GM04504 (cell line): ENCODE data around the gene TMEM235.
"Not testable (repeated sequence)": the region's sequence is repeated elsewhere in the genome, so short reads cannot be mapped to it uniquely, and the experiment has no call there.

Experiments used
- DNase-seq: peaks from one replicate; pipeline ENCODE4 v3.0.0-alpha.2; 2012; ENCODE audit warnings: low read depth

The TMEM235 gene

DNA sequence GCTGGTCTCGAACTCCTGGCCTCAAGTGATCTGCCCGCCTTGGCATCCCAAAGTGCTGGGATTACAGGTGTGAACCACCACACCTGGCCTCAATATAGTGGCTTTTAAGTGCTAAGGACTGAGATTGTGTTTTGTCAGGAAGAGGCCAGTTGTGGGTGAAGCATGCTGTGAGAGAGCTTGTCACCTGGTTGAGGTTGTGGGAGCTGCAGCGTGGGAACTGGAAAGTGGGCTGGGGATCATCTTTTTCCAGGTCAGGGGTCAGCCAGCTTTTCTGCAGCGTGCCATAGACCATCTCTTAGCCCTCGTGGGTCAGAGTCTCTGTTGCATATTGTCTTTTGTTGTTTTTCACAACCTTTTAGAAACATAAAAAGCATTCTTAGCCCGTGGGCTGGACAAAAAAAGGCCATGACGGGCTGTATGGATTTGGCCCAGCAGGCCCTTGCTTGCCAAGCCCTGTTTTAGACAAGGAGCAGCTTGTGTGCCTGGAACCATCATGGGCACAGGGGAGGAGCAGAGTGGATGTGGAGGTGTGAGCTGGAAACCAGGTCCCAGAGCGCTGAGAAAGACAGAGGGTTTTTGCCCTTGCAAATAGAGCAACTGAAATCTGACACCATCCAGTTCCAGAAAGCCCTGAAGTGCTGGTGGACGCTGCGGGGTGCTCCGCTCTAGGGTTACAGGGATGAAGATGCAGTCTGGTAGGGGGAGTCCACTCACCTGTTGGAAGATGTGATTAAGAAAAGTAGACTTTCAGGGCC is 11.9 kb upstream of the TMEM235 start:
- no peak for DNase-seq

DNA sequence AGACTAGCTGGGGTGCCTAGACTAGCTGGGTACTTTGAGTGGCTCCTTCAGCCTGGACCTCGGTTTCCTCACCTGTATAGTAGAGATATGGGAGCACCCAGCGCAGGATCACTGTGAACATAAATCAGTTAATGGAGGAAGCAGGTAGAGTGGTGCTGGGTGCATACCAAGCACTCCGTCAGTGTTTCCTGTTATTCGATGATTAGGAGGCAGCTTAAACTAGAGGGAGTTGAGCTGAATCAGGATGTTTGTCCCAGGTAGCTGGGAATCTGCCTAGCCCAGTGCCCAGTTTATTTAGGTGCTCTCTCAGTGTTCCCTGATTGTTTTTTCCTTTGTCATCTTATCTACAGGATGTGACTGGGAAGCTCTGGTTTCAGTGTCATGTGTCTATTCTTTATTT is 8.4 kb upstream of the TMEM235 start:
- DNase-seq: no peak

DNA sequence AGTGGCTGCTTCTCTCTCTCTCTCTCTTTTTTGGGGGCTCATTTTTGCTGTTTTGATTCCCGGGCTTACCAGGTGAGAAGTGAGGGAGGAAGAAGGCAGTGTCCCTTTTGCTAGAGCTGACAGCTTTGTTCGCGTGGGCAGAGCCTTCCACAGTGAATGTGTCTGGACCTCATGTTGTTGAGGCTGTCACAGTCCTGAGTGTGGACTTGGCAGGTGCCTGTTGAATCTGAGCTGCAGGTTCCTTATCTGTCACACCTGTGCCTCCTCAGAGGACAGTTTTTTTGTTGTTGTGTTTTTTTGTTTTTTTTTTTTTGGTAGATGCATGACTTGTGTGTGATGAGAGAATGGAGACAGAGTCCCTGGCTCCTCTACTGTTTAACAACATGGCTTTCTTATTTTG is 7.7 kb upstream of the TMEM235 start:
- DNase-seq: no peak

DNA sequence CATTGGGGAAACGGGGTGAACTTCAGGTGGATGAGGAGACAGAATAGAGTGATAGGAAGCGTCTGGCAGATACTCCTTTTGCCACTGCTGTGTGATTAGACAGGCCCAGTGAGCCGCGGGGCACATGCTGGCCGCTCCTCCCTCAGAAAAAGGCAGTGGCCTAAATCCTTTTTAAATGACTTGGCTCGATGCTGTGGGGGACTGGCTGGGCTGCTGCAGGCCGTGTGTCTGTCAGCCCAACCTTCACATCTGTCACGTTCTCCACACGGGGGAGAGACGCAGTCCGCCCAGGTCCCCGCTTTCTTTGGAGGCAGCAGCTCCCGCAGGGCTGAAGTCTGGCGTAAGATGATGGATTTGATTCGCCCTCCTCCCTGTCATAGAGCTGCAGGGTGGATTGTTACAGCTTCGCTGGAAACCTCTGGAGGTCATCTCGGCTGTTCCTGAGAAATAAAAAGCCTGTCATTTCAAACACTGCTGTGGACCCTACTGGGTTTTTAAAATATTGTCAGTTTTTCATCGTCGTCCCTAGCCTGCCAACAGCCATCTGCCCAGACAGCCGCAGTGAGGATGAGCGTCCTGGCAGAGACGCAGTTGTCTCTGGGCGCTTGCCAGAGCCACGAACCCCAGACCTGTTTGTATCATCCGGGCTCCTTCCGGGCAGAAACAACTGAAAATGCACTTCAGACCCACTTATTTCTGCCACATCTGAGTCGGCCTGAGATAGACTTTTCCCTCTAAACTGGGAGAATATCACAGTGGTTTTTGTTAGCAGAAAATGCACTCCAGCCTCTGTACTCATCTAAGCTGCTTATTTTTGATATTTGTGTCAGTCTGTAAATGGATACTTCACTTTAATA is 7.0 kb upstream of the TMEM235 start:
- DNase-seq: no peak

DNA sequence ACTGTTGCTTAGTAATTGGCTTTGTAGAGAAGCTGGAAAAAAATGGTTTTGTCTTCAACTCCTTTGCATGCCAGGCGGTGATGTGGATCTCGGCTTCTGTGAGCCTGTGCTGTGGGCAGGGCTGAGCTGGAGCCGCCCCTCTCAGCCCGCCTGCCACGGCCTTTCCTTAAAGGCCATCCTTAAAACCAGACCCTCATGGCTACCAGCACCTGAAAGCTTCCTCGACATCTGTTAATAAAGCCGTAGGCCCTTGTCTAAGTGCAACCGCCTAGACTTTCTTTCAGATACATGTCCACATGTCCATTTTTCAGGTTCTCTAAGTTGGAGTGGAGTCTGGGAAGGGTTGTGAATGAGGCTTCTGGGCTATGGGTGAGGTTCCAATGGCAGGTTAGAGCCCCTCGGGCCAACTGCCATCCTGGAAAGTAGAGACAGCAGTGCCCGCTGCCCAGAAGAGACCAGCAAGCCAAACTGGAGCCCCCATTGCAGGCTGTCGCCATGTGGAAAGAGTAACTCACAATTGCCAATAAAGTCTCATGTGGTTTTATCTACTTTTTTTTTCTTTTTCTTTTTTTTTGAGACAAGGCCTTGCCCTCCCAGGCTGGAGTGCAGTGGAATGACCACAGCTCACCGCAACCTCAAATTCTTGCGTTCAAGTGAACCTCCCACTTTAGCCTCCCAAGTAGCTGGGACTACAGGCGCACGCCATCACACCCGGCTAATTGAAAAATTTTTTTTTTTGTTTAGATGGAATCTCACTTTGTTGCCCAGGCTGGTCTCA is 6.2 kb upstream of the TMEM235 start:
- no peak for DNase-seq

DNA sequence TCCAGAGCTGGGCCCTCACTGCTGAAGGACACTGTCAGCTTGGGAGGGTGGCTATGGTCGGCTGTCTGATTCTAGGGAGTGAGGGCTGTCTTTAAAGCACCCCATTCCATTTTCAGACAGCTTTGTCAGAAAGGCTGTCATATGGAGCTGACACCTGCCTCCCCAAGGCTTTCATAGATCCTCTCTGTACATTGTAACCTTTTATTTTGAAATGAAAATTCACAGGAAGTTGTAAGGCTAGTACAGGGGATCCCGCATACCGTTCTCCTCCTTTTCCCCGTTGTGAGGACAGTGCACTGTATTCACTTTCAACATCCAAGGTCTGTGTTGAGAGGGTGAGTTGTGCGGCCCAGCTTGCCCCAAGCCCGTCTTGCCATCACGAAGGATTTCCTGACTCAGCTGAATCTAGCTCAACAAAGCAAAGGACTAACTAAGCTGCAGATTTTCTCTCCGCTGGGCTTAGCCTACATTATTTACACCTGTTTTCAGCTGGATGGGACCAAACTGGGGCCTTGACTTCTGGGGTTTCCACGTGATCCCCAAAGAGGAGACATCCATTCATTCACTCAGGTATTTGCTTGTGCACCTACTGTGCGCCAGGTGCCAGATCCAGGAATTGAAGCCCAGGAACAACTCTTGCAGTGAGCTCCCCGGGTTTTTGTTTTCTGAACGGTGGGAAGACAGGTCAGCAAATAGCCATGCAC is 5.2 kb upstream of the TMEM235 start:
- no peak for DNase-seq

DNA sequence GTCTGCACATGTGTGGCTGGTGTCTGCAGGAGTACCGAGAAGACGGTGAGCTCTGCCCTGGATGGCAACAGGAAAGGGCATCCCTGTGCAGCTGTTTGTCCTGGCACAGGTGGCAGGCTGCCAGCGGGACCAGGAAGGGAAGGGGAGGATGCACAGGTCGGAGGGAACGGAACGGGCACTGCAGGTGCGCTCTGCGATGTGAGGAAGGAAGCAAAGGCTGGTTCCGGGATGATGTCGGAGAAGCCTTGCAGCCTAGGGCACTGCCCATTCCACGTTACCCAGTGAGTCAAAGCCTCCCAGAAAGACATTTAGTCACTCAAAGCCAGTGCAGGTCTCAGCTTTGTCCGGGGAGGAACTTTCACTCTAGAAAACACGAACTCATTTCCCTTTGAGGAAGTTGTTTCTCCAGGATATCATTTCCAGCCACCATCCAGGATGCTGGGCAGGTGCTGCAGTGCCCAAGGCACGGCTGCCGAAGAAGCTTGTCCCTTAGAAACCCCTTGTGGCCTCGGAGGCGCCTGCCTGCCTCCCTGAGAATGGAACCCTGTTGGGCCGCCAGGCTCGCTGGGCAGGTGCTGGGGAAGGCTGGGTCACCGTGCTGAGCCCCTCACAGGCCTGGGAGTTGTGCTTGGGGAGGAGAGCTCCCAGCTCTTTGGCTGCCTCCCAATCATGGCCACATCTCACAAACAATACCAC is 4.5 kb upstream of the TMEM235 start:
- DNase-seq: no peak

DNA sequence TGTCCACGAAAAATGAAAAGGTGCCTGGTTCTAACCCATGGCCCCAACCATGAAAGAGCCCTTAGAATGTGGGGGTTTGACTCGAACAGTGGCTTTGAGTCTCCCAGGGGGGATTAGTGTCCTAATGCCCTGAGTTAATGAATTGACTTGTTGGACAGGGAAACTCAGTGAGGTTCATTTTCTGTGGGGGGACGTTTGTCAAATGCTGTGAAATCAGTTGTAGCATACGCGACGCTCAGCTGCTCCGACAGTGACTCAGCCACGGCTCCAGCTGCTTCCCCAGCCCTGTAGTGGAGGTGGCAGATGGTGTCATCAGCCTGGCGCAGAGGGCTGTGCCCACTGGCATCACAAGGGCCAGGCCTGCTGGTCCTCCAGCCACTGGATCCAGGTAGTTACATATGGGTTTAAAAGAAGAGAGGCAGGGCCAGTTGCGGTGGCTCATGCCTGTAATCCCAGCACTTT is 3.9 kb upstream of the TMEM235 start:
- no peak for DNase-seq

DNA sequence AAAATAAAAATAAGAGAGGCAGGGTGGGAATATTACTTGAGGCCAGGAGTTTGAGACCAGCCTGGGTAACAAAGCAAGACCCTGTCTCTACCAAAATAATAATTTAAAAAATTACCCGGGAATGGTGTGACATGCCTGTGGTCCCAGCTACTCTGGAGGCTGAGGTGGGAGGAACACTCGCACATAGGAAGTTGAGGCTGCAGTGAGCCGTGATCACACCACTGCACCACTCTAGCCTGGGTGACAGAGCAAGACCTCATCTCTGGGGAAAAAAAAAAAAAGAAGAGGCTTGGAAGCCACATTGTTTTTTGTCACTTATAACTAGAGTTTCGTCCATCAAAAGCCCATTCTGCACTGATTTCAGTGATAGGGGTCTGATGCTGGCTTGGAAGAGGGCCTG is 3.3 kb upstream of the TMEM235 start:
- no peak for DNase-seq

DNA sequence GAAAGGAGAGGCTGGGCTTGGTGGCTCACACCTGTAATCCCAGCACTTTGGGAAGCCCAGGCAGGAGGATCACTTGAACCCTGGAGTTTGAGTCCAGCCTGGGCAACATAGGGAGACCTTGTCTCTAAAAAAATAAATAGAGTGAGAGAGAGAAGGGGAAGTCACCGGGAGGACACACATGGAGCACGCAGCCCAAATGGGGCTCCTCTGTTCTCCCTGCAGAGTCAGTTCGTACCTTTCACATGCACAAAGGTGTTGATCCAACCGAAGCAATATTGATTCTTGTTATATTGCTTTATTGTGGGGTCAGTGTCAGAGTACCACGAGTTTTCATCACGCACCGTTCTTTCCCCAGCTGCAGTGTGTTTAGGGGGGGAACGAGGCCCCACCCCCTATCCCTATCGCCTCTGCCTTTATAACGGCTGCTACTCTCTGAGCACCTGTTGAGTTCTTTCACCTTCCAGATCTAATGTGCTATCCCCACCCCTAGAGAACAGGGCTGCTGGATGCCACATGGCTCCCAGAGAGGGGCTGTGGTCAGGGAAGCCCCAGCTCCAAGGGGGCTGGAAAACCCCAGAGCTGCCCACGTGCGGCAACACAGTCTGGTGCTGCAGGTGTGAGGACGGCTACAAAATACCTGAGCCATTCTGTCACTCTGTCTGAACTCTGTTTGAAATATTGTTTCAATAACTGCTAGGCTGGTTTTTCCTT is 1.0 kb upstream of the TMEM235 start:
- DNase-seq: no peak

DNA sequence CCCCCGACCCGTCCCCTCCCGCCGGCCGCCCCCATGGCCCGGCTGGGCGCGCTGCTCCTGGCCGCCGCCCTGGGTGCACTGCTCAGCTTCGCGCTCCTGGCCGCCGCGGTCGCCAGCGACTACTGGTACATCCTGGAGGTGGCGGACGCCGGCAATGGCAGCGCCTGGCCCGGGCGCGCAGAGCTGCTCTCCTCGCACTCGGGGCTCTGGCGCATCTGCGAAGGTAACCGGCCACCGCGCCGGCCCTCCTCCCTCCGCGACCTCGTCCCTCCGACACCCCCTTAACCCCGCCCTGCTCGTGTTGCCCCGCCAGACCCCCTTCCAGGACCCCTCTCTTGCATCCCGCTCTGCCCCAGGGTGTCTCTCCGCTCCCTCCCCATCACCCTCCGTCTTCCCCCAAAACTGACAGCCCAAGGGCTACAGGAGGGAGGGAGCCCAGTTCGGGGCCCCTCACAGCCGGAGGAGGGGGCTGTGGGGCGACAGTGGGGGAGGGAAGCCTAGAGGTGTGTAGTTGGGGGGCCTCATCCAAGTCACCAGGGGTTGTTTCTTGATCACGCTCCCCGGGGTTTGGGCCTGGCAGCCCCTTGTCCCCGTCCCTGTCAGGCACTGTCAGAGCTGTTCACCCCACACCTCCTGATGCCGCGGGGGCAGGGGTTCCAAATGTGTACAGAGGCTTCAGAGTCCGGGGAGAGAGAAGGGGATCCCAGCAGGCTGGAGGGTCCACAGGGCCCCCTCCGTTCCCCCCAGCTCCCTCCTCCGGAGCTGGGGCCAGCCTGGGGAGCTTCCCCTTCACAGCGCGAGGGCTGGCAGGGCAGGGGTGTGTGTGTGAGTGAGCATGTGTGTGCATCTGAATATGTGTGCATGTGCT is 794 bp downstream of the TMEM235 start:
- DNase-seq: no peak

DNA sequence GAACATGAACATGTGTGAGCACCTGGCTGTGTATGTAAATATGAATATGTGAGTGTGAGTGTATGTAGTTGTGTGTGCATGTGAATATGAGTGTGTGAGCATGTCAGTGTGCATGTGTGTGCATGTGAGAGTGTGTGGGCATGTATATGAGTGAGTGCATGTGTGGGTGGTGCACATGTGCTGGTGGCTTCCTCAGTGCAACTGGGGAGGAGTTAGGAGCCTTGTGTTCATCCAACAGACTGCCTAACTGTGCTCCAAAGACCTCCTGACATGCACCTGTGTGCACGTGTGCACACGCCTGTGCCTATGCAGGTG is 1.4 kb downstream of the TMEM235 start:
- no peak for DNase-seq

DNA sequence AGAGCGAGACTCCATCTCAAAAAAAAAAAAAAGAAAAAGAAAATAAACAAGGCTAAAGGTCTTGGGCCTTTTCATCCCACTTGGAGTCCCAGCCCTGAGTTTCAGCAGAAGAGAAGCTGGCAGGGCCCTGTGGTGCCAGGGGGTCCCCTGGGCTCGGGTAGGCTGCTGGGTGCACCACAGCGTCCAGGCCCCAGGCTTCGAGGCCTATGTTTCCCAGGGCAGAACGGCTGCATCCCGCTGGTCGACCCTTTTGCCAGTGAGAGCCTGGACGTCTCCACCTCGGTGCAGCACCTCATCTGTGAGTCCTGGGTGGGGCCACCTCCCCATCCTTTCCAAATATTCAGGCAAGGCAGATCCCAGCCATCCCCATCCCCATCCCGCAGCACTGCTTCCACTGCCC is 2.2 kb downstream of the TMEM235 start:
- DNase-seq: no peak

DNA sequence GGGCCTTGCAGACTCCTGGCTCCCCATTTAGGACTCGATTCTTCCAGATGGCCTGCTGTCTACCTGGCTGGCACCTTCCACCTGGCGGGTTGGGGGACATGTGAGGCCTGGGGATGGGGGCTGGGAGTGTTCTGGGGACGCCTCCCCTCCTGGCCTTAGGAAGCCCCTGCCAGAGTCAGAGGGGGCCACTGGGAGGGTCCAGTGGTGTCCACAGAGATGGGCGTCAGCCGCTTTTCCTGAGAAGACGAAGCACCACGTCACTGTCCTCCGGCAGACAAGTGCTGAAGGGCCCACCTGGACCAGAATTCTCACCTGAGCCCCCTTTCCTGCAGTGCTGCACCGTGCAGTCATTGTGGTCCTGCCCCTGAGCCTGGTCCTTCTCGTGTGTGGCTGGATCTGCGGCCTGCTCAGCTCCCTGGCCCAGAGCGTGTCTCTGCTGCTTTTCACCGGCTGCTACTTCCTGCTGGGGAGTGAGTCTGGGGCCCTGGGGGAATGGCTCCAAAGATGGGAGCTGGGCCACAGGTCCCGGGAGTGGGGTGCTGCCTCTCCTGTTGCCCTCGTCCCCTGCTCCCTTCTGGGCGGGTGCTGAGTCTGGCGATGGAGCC is 2.9 kb downstream of the TMEM235 start:
- DNase-seq: no peak

DNA sequence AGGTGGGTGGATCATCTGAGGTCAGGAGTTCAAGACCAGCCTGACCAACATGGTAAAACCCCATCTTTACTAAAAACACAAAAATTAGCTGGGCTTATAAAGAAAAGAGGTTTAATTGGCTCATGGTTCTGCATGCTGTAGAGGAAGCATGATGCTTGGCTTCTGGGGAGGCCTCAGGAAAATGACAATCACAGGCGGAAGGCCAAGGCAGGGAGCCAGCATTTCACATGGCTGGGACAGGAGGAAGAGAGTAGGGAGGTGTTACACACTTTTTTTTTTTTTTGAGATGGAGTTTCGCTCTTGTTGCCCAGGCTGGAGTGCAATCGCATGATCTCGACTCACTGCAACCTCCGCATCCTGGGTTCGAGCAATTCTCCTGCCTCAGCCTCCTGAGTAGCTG is 3.6 kb downstream of the TMEM235 start:
- DNase-seq: not testable (repeated sequence)

DNA sequence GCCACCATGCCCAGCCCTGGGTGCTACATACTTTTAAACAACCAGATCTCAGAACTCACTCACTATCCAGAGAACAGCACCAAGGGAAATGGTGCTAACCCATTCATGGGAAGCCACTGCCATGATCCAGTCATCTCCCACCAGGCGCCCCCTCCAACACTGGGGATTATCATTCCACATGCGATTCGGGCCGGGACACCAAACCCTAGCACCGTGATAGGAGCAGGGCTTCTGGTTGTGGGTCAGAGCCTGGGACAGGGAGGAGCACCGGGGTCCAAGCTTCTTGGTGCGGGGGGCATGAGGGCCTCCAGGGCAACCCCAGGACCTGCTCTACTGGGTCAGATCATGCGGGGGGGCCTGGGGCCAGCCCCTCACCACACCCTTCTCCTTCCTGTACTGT is 4.5 kb downstream of the TMEM235 start:
- DNase-seq: no peak

DNA sequence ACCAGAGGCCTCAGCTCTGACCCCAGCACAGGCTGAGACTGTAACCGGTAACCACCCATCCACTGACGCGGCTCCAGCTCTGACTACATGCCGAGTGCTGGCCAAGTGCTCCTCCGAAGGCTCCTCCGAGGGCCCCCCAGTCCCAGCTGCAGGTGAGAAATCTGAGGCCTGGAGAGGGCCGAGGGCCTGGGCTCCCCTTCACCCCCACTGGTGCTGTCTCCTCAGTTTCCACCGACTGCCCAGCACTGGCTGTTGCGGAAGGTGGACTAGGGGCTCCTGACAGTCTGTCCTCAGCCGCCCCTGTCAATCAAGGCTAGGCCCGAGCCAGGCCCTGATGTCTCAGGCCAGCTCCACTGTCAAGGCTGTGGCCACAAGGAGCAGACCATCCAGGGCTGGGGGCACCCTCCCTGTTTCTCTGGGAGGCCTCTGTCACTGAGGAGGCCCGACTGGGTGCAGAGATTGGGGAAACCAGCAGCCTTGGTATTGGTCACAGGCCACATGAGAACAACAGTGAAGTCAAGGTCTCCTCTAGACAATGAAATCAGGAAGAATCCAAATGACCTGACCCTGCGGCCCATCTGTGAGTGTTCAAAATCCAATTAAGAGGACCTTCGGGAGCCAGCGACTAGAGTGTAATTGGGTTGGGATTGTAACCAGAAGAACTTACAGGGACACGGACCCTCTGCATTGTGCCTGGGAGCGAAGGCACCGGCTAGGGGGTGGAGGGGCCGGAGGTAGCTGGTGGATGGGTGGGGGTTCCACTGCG is 5.1 kb downstream of the TMEM235 start:
- DNase-seq: no peak

DNA sequence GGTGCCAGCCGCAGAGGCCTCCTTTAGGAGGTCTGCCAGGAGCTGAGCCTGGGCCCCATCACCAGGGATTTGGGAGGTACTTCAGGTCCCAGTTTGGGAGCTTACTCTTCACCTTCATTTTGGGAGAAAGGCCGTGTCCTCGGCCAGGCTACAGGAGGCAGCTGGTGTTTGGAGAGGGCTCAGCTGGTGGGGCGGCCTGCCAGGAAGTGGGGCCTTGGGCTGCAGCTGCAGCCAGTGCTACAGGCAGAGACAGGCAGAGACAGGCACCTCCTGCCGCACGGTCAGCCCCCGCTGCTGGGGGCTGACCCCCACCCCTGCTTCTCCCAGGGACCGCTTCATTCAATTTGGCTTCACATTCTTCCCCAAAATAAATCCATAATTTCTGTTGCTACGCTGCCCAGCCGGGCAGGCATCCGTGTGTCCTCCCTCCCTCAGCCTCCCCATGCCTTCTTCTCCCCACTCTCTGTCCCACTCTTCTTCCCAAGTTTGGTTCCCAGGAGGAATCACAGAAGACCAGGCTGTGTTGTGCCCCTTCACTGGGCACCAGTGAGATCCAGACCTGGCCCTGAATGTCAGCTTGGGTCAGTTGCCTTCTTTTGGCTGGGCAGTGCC is 6.1 kb downstream of the TMEM235 start:
- DNase-seq: no peak
